Kidney epithelial cell (primary cell): Measurements from ENCODE around the gene PLCB1. TPM values are rescaled to one million over a fixed set of nuclear protein-coding genes. Genes with fewer than 3 reads are reported as not detected.

ENCODE experiments used
- DNase-seq: peaks from one replicate; pipeline ENCODE4 v3.0.0-alpha.2; 2010; ENCODE audit warnings: low read depth
- H3K27me3 ChIP-seq: 2 replicates; pipeline ENCODE4 v1.6.0; 2011; ENCODE audit warnings: low read length; ENCODE audit not compliant: control insufficient read depth, insufficient read depth
- H3K36me3 ChIP-seq: 2 replicates; pipeline ENCODE4 v1.5.1; 2011; ENCODE audit warnings: low read length; ENCODE audit not compliant: control insufficient read depth, insufficient read depth
- H3K4me3 ChIP-seq: 2 replicates; pipeline ENCODE4 v1.5.1; 2011; ENCODE audit warnings: low read depth, mild to moderate bottlenecking, control low read depth, low read length
- total RNA-seq: library from RNA; depleted of rRNA; stranded (reverse); fragments of >200 nt; gene quantifications from 2 replicates; pipeline ENCODE4 v1.2.3, GENCODE V29; 2015
- TF ChIP-seq, protein P1 (sequence below): IDR thresholded peaks from 2 replicates; pipeline ENCODE4 v1.5.1; 2011; ENCODE audit warnings: mild to moderate bottlenecking, moderate library complexity, low read length, control low read depth, inconsistent platforms; ENCODE audit not compliant: insufficient read depth, poor library complexity, severe bottlenecking

Gene PLCB1
- total RNA-seq, 1 donor from 2014 or later = 5.1 TPM

DNA sequence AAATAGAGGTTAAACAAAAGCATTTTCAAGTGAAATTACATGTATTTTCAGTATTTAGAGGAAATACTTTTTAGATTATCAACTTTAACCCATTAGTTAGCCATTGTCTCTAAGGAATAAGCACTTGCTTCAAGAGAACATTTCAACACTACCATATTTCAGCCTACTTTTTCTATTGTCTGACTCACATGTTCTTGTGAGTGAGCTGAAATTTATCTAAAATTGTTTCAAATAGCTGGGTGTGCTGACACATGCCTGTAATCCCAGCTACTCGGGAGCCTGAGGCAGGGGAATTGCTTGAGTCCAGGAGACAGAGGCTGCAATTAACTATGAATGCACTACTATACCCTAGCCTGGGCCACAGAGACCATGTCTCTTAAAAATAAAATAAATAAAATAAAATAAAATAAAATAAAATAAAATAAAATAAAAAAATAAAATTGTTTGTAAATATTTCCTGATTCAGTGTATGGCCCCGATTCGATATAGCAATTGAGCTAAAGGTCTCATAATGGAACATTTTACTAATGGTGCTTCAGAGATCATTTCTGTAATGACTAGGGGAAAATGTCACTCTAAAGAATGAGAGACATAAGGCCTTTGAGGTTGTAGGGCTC, 612.3 kb downstream of the PLCB1 start:
- TF ChIP-seq, protein P1, sequence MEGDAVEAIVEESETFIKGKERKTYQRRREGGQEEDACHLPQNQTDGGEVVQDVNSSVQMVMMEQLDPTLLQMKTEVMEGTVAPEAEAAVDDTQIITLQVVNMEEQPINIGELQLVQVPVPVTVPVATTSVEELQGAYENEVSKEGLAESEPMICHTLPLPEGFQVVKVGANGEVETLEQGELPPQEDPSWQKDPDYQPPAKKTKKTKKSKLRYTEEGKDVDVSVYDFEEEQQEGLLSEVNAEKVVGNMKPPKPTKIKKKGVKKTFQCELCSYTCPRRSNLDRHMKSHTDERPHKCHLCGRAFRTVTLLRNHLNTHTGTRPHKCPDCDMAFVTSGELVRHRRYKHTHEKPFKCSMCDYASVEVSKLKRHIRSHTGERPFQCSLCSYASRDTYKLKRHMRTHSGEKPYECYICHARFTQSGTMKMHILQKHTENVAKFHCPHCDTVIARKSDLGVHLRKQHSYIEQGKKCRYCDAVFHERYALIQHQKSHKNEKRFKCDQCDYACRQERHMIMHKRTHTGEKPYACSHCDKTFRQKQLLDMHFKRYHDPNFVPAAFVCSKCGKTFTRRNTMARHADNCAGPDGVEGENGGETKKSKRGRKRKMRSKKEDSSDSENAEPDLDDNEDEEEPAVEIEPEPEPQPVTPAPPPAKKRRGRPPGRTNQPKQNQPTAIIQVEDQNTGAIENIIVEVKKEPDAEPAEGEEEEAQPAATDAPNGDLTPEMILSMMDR = no peak
- DNase-seq = no peak
- H3K4me3 ChIP-seq = no peak overlapping the region
- no peaks in the 10 kb centered on the region for H3K36me3 ChIP-seq
- H3K27me3 ChIP-seq = no peaks in the 10 kb centered on the region

GRCh38 chr20:8749101-8749500, 617.0 kb downstream of the PLCB1 start:
- no peaks in the 10 kb centered on the region for H3K36me3 ChIP-seq
- TF ChIP-seq, protein P1 = no peak
- no peak overlapping the region for H3K4me3 ChIP-seq
- no peaks in the 10 kb centered on the region for H3K27me3 ChIP-seq
- no peak for DNase-seq

DNA sequence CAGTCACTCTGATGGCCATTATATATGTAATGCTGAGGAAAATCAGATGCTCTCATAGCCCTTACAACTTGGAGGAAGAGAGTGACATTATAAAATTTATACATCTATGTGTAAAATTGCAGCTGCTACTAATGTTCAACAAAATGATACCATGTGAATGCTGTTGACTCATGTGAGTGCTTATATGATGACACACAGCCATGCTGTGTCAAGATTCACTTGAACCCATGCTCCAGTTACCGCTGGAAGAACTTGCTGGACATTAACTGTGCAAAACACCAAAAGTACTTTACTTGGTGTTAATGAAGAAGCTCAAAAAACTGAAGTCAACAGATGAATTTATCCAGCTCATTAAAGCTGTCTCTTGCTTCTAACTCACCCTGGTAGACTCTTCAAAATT, 617.9 kb downstream of the PLCB1 start:
- Histone ChIP-seq H3K27me3 (no peaks in the 10 kb centered on the region), H3K4me3 (no peak overlapping the region), H3K36me3 (no peaks in the 10 kb centered on the region)
- TF ChIP-seq, protein P1 = no peak
- no peak for DNase-seq

DNA sequence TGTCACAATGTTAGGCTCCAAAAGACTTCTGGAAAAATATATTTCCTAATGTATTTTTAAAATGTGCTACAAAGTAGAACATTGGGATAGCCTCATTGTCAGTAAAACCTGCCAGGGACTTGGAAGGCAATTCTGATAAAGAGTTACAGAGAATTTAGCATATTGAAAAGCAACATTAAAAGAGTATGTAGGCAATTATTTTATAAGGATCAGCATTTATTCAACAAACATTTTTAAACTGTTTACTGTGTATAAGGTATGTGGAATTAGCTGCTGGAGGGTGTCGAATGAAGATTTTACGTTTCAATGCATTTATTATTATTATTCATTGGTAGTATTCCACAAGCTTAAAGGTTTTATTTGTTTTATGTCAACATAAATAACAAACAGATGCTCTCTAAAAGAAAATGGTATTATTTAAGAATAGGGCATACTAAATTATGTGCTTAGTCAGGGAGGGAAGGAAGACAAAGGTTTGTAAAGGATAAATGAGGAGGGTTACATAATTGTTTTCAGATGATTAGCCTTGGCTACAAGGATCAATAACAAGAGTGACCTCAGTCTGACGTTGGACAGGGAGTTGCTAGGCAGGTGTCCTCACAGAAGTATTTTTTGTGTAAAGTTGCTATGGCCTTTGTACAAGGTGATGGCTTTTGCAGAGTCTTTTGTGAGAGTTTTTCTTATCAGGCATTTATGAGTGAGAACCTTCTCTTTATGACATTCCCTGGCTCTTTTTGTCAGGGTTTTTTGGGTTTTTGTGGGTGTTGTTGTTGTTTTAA, 623.5 kb downstream of the PLCB1 start:
- DNase-seq = no peak
- Histone ChIP-seq H3K36me3 (no peaks in the 10 kb centered on the region), H3K27me3 (no peaks in the 10 kb centered on the region), H3K4me3 (no peak overlapping the region)
- TF ChIP-seq, protein P1 = no peak

GRCh38 chr20:8756410-8756809, 624.3 kb downstream of the PLCB1 start:
- peak; percentile 80 for DNase-seq
- H3K36me3 ChIP-seq = no peaks in the 10 kb centered on the region
- H3K27me3 ChIP-seq = no peaks in the 10 kb centered on the region
- TF ChIP-seq, protein P1 = no peak
- H3K4me3 ChIP-seq = no peak overlapping the region
